Skeletal muscle cell (primary cell): Measurements from ENCODE around the gene RBM20.
A peak's percentile ranks its signal among the peaks of the same experiment; 100 is the strongest.

Source experiments
- DNase-seq: peaks from one replicate; pipeline ENCODE4 v3.0.0-alpha.2; 2010; ENCODE audit warnings: low read depth
- H3K4me3 ChIP-seq: 2 replicates; pipeline ENCODE4 v1.5.1; 2011; ENCODE audit warnings: low read depth, mild to moderate bottlenecking, control low read depth, low read length, moderate library complexity

Gene RBM20

DNA sequence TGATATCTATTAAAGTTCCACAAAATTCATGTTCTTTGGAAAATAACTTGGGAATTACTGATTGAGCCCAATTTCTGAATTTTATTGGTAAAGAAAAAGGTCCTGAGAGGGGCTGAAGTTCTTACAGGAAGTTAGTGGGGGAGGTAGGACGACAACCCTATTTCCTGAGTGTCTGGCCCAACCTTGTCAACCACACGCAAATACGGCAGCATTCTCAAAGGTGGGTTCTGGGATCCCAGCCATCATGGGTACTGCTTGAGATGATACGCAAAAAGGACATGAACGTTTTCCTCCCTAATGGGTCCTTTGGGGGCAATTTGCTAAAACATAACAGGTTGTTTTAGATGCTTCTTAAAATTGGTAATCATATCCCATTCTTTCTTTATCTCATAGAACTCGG lies 224.8 kb downstream of the RBM20 start:
- no peak for DNase-seq
- no peak overlapping the region for H3K4me3 ChIP-seq

DNA sequence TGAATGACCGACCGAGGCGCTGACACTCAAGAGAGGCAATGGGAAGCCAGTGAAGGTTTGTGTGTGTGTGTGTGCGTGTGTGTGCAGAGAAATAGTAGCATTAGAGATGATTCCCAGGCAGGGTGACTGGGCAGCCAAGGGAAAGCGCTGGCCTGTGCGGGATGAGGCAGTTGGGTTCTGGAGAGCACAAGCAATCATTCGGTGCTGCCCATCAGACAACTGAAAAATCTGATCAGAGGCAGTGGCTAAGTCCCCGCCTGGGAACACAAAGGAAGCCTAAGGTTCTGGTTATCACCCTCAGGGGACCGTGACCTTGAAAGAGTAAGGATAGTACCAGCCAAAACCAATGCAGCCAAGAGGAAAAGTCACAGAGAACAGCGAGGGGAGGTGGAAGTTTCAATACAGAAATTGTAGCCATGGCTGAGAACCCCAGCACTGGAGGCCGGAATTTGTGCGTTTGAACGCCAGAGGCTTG lies 226.7 kb downstream of the RBM20 start:
- DNase-seq, result no peak
- H3K4me3 ChIP-seq, result peak overlapping the region; percentile 84

DNA sequence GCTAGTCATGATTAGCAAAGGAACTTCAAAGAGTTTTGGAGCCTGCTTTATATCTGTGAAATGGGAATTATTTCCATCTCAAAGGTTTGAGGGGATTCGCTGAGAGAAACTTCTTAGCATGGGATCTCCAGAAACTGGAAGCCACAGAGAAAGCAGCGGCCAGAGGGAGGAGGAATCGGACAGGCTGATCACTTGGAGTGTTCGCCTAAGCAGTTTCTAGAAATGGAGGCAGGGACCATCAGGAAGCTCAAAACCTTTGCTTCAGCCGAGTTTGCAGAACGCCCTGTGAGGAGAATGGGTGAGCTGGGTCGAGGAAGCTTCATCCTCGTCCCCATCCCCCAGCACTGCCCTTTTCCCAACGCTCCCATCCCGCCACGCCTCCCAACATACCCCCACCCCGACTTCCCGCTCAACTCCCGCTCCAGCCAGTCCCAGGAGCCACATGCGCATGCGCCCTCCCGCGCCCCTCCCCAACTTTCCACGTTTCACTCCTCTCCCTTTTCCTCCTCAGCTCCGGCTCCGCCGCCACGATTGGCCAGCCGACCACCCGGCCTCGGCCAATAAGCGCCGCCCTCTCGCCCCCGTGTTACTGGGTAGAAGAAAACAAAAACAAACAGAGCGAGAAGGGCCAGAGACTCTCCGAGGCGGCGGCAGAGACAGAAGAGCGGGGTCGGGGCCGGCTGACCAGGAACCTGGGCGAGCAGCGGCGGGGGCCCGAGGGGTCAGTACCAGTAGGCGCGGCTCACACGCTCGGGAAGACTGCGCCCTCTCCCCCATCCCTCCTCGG lies 227.4 kb downstream of the RBM20 start, which contains the start of gene PDCD4:
Gene PDCD4 (plus strand): TSS at position 631 of the 787 bp plus-strand sequence. CDS start 4,100 bp downstream, outside the sequence.
- peak within 1 kb of the TSS; percentile 84 for H3K4me3 ChIP-seq
- DNase-seq, result peak; percentile 92

DNA sequence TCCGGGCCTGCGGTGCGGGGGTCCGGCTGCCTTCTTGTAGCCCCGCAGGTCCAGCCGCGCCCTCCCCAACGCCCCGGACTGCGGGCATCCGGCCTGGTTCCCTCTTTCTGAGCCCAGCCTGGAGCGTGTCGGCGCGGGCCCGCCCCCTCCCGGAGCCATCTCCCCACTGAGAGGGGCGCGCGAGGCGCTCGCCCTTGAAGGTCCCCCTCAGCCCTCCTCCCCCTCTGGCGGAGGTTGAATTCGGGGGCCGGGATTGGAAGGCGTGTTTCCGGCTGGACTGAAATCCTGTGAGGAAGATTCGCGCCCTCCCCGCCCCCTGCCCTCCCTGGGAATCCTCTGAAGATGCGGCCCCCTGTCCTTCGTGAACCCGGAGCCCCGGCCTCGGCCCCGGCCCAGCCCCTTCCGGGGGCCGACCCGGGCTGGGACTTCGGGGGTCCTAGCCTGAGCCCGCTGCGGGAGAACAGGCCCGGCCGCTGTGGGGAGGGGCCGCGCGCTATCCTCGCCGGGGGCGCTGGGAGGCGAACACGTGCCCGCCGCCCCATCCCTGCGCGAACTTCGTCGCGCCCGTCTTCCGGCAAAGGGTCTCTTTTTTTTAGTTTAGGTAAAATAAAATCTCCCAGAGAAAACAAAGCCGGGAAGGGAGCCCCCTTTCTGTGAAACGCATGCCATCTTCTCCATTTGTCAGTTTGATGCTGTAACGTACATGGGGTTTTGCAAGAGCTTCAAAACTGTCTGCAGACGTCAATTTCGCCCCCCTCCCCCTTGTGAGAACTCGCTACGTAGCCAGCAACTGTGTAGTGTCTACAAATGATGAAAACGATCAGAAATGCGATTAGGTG lies 228.2 kb downstream of the RBM20 start:
- DNase-seq, result peak; percentile 58
- peak overlapping the region; percentile 84 for H3K4me3 ChIP-seq

DNA sequence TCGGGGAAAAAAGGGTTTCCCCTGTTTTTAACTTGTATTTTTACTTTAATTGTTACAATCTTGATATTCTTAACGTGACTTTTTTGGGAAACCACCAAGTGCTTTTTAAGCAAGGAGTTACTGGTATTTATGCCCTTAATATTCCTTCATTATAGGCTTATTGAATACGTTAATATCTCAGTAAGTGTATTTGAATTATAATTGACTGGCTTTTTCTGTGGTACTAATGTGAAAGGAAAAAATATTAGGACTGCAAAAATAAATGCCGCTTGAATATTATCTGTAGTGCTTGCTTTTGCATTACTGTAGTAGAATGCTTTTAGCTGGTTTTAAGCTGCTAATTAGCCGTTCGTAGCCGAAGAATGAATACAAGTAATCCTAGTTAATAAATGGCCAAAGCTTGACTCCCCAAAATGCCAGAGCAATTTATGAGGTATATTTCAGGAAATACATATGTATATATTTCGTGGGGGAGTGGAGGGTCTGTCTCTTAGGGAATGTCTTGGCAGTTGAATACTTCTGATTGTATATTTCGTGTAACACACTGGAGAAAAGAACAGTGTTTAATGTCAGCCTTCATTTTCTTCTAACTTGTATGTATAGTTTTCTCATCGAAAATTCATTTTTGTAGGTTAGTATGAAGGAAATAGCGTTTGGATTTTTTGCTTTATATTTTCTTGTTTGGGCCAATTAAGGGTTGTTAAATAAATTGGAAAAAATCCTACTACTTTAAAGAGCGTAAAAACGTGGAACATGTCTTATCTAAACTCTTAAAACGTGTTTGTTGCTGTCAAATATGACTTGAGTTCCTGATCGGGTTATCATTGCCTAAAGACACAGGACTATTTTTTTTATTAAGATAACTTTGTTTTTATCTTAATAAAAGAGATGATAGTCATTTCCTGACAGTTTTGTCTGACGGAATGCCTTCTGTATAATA lies 229.1 kb downstream of the RBM20 start:
- no peak for DNase-seq
- H3K4me3 ChIP-seq, result peak overlapping the region; percentile 84

DNA sequence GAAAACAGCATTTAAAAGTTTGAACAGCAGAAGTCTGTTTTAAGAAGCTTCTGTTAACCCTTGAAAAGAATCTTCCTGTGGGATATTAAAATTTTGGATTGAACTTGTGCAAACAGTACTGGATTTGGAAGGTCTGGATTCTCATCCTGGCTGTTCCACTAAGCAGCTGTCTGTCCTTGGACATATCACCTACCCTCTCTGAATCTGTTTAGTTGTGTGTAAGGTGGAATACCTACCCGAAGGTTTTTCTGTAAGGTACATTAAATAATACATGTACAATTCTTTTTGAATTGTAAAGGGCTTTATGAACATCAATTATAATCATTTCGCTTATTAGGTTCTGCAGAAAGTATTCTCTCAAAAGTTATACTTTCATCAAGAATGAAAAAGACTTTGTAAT lies 229.8 kb downstream of the RBM20 start:
- H3K4me3 ChIP-seq, result peak overlapping the region; percentile 84

DNA sequence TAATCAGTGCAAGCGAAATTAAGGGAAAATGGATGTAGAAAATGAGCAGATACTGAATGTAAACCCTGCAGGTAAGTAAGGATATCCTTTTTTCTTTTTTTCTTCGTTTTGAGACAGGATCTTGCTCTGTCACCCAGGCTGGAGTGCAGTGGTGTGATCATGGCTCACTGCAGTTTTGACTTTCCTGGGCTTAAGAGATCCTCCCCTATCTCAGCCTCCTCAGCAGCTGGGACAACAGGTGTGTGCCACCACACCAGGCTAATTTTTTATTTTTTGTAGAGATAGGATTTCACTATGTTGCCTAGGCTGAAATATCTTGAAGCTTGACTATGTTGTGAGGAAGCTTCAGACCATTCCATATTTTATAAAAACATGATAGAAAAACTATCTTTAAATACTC lies 231.9 kb downstream of the RBM20 start:
- DNase-seq, result no peak
- no peak overlapping the region for H3K4me3 ChIP-seq

More for the DNA sequence above, 229.8 kb downstream of the RBM20 start:
- no peak for DNase-seq

DNA sequence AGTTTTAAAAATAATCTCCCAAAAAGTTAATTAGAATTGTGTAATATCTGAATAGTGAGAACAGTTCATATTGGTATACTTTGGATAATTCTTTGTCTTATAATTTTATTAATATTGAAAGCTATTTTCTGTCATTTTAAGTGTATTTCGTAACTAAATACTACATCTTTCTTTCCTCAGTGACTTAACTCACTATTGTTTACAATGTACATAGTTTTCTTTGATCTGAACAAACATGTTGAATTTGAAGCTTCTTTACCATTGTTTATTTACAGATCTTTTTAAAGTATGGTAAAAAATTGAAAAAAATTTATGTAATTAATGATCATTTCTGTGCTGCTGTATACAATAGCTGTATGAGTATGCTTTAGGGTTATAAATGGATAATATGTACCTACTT lies 232.7 kb downstream of the RBM20 start:
- DNase-seq, result no peak

DNA sequence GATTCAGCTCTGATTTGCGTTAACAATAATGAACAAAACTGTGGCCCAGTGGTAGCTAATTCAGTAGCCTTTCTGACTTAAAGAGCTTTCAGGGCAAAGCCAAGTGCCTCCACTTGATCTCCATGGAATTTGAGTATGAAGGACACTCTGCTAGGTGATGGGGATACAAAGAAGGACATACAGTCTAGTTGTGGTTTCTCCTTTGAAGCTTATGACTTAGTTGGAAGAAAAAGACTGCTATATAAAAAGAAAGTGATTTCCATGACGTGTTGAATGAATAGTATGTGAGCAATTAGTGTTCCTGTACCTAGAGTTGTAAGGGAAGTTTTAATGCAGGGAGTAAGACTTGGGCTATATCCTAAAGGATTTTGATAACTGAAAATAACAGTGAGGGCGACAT lies 235.9 kb downstream of the RBM20 start:
- no peak overlapping the region for H3K4me3 ChIP-seq
- no peak for DNase-seq

More for the DNA sequence above, 232.7 kb downstream of the RBM20 start:
- no peak overlapping the region for H3K4me3 ChIP-seq

DNA sequence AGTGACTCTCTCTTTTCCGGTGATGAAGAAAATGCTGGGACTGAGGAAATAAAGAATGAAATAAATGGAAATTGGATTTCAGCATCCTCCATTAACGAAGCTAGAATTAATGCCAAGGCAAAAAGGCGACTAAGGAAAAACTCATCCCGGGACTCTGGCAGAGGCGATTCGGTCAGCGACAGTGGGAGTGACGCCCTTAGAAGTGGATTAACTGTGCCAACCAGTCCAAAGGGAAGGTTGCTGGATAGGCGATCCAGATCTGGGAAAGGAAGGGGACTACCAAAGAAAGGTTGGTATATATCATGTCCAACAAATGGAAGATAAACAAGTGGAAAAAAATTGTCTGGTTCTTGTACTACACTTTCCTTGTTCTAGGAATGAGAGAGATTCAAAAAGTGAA lies 237.1 kb downstream of the RBM20 start:
- no peak overlapping the region for H3K4me3 ChIP-seq
- no peak for DNase-seq

DNA sequence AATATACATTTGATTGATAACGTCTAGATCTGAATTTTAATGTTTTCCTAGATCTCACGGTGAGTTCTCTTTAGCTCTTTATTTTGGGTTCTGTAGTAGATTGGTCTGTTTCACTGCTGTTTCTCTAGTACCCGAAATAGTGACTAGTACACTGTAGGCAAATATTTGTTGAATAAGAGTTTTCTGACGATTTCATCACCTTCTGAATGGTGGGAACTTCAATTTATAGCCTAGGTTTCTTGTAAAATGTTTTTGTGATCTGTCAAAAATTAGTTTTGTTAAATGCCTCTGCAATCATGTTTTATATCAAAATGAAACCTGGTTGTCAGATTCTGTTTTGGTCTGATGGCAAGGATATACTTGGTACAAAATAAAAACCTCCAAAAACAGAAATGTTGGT lies 237.8 kb downstream of the RBM20 start:
- H3K4me3 ChIP-seq, result no peak overlapping the region
- no peak for DNase-seq

DNA sequence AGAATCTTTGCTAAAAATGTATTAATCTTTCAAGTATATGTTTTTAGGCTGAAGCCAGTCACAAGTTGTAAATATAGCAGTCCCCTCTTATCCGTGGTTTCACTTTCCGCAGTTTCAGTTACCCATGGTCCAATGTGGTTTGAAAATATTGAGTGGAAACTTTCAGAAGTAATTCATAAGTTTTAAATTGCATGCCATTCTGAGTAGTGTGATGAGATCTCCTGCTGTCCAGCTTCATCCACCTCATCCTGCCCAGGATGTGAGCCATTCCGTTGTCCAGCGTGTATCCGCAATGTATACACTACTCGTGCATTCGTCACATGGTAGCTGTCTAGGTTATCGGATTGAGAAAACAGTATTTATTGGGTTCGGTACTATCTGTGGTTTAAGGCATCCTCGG lies 239.8 kb downstream of the RBM20 start:
- DNase-seq, result no peak
- no peak overlapping the region for H3K4me3 ChIP-seq

DNA sequence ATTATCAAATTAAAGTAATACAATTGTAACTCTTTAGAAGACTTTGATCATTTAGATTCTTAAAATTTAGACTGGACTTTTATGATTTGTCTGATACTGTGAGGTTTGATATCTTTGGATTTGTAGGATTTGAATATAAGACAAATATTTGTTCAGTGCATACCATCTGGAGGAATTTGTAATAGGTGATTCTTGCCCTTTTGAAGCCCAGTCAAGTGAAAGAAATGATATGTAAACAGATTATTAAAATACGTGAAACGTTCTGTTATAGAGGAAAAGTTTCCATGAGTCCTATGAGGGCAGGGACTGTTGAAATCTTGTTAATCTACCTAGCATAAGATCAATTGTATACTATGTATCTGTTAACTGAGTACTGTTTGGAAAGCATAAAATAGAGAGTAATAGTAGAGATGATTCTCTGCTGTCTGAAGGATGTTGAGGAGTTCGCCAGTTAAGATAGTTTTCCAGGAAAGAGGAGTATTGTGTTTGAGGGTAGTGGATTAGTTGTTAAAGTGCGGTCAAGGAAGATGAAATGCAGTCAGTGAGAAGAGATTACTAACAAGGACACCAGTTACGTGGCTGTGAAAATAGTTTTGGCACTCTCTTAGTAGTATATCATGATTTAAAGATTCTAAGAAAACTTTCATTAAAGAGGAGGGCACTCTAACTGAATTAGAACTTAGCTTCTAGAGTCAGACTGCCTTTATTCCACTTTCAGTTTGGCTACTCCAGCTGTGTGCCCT lies 242.0 kb downstream of the RBM20 start:
- DNase-seq, result no peak
- no peak overlapping the region for H3K4me3 ChIP-seq

DNA sequence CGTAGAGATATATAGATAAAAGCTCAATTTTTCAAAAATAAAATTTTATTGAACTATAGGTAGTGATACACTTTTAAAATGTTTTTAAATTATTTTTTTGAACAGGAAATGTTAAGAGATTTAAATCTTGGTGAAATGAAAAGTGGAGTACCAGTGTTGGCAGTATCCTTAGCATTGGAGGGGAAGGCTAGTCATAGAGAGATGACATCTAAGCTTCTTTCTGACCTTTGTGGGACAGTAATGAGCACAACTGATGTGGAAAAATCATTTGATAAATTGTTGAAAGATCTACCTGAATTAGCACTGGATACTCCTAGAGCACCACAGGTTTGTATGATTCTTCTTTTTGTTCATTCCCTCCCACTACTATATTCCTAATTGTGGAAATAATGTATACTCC lies 243.4 kb downstream of the RBM20 start:
- no peak overlapping the region for H3K4me3 ChIP-seq
- DNase-seq, result no peak
